ENCODE measurements around the gene LDB2. TPM values are rescaled to one million over a fixed set of nuclear protein-coding genes. Genes with fewer than 3 reads are reported as not detected.

The LDB2 gene
- total RNA-seq, 1 donor from 2014 or later: 33.3 TPM

- intact Hi-C loops (cut with DNase I): no loop called here
- DNase-seq (ENCODE audit: low spot score): no peak
These were observed 127.6 kb downstream of the LDB2 start for GRCh38 chr4:16770710-16771285.

DNA sequence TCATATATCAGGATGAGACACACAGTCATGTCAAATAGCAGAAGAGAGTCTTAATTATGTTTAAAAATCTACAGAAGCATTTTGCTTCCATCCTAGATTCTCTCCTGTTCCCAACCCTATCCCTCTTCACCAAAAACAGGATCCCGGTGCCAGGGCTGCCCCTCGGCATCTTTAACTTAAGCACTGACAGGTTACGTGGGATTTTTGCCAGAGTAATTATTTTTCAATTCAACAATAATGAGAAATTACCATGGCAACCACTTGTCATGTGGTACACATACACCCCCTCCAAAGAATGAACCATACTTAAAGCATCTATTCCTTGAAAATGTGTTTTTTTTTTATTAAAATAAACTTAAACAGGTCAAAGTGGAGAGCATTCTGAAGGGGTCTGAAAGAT lies 130.6 kb downstream of the LDB2 start:
- intact Hi-C loops (cut with DNase I): no loop called here

DNA sequence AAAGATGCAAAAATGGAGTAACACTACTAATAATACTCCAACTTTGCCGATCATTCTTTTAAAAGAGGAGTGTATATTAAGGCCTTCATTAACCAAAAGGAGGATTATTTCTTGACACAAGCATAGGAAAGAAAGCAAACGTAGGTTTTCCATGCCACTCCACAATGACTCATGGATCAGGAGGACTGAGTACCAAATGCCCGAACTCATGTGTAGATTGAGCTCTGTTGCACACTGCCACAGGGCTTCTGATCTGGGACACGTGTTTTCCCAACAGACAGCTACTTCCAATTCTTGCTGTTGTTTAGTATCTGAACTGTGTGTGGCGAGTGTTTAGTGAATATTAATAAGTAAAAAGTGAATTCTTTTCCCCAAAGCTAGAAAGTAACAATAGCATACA lies 131.2 kb downstream of the LDB2 start:
- intact Hi-C loops (cut with DNase I): no loop called here
- no peak for DNase-seq (ENCODE audit: low spot score)

More for the DNA sequence above, 130.6 kb downstream of the LDB2 start:
- DNase-seq (ENCODE audit: low spot score): no peak

GRCh38 chr4:16765546-16765945 lies 132.9 kb downstream of the LDB2 start:
- DNase-seq (ENCODE audit: low spot score): no peak
- intact Hi-C loops (cut with DNase I): no loop called here

DNA sequence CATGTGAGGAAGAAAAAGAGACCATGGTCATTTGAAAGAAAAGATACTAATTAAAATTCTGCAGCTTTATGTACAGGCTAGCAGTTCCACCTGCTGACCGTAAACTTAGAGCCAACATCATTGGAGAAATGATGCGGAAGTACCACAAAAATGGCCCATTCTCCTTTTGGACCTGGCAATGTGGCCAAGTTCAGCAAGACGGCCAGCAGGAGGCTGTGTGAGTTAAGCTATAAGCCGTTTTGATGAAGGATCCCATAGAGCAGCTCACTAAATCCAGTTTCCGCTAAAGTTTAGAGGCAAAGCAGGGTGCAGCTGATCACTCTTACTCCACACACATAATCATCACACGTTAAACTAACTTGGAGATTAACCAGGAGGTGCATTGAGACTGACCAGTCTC lies 133.8 kb downstream of the LDB2 start:
- intact Hi-C loops (cut with DNase I): no loop called here
- no peak for DNase-seq (ENCODE audit: low spot score)

DNA sequence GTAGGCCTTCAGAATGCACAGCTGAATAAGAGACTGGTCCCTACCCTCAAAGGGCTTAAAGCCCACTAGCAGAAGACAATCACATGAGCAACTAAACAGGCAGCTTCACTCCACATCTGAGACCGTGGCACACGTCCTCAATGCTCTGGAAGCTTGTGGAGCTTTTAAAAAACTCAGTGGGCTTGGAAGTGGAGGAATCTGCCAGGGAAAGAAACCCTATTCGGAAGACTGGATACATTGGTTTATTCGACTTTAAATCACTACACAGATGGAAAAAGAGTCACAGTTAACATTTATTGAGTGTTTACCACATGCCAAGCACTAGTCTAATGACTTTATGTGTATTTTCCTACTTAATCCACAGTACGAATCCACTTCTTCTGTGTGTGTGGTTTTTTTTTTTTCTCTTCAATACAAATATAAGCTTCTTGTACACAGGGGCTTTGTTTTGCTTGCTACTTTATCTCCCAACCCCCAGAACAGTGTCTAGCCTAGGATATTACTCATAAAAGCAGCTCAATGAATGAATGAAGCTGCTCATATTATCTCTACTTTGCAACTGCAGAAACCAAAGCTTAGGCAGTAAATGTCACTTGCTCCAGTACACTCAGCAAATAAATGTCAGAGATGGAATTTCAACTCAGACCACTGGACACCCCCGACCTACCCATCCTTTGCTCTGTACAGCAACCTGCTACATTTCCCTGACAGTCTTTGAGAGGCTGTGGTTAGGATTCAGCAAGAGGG lies 137.7 kb downstream of the LDB2 start:
- intact Hi-C loops (cut with DNase I): no loop called here
- no peak for DNase-seq (ENCODE audit: low spot score)

GRCh38 chr4:16759931-16760582 lies 138.4 kb downstream of the LDB2 start:
- intact Hi-C loops (cut with DNase I): no loop called here
- no peak for DNase-seq (ENCODE audit: low spot score)

DNA sequence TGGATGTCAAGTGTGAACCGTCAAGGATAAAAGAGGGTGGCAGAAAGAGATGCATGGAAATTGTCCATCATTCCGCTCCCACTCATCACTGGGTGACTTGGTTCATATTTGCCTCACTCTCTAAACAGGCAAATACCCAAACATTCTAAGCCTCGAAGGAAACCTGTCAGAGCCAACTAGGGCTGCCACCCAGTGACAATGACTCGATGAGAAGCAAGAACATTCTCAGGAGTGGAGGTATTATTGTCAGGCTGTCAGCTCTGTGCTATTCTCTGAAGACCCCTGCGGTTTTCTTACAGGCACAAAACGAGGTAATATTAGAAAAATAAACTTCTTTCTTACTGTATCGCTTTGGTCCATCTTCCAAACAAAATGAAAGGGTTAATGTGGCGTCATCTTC lies 139.6 kb downstream of the LDB2 start:
- intact Hi-C loops (cut with DNase I): no loop called here
- DNase-seq (ENCODE audit: low spot score): no peak

DNA sequence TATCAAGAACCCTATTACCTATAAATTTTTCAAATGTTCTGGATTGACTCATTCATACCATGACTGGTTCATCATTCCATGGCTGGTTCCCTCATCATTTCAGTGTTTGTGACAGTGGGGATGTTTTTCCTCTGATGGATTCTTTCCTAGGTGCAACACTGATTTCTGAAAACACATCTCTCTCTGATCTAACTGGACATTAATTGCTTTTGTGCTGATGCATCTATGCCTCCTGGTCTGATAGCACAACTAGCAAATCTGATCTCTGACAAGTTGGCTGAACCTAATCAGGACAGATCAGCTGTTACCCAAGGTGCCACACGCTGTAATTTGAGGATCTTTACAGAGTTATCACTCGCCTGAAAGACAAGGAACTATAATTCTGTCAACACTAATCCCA lies 140.2 kb downstream of the LDB2 start:
- no peak for DNase-seq (ENCODE audit: low spot score)
- intact Hi-C loops (cut with DNase I): no loop called here

- intact Hi-C loops (cut with DNase I): no loop called here
- no peak for DNase-seq (ENCODE audit: low spot score)
These were observed 141.3 kb downstream of the LDB2 start for GRCh38 chr4:16757080-16757521.

DNA sequence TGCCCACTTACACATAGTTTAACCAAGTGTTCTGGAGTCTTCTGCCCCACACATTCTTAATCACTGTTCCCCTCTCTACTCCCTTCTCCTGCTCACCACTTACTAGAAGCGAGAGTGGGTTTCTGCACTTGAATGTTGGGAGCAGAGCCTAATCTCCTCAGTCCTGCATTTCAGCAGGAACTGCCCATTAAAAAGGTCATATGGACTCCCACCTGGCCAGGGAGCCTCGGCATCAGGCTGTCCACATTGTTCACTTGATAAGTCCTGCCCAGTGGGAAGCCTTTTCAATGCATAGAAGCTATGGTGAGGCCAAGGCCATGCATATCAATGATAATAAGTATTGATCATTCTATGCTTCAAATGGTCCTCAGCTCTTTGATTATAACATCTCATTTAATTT lies 144.3 kb downstream of the LDB2 start:
- no peak for DNase-seq (ENCODE audit: low spot score)
- intact Hi-C loops (cut with DNase I): no loop called here

DNA sequence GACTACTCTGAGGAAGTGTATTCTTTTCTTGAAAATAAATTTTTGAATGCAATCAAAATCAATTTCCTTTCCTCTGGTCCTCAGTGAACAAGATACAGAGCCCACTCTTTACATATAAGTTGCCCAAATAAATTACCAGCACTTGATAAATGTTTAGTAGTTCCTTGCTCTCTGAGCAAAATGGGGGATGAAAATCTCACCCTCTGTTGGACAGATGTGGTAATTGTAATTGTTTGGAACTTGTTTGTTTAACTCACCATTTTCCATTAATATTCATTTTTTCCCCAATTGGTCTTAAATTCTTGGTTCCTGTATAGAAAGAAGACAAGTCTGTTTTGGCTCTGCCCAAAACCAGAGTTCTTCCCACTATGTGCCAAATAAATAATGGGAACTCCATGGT lies 146.3 kb downstream of the LDB2 start:
- no peak for DNase-seq (ENCODE audit: low spot score)
- intact Hi-C loops (cut with DNase I): no loop called here

- DNase-seq (ENCODE audit: low spot score): no peak
- intact Hi-C loops (cut with DNase I): no loop called here
These were observed 147.4 kb downstream of the LDB2 start for GRCh38 chr4:16750882-16751642.

DNA sequence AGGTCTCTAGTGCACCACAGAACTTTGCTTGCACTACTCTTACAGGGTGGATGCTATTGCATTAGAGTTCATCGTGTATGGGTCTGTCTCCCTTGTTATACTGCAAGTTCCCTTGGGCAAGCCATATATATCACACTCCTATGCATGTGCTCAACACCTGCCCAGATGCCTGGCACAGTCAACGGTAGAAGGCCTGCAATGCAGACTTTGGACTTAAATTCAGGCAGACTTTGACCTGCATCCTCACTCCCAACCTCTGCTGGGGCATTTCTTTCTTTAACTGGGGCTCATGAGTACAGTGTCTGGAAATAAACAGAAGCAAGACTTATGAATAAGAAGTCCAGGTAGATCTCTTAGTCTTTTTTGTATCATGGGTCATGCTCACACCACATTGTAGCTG lies 148.2 kb downstream of the LDB2 start:
- intact Hi-C loops (cut with DNase I): no loop called here
- DNase-seq (ENCODE audit: low spot score): no peak

DNA sequence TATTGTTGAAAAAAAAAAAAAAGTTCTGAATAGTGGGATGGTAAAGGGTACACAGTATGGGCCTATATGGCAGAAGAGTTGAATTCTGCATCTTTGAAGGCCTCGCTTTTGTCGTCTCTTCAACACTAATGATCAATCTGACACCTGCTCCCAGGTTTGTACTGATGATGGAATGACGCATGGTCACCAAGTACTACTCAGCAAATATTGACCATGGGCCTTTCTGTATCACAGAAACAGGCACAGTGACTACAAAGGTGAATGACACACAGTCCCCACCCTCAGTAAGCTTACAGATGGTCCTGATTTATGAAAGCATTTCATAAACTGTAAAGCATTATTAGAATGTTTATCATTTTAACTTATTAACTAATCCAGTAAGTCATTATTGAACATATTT lies 152.6 kb downstream of the LDB2 start:
- DNase-seq (ENCODE audit: low spot score): no peak
- intact Hi-C loops (cut with DNase I): no loop called here

GRCh38 chr4:16745009-16745635 lies 153.3 kb downstream of the LDB2 start:
- no peak for DNase-seq (ENCODE audit: low spot score)
- intact Hi-C loops (cut with DNase I): no loop called here

DNA sequence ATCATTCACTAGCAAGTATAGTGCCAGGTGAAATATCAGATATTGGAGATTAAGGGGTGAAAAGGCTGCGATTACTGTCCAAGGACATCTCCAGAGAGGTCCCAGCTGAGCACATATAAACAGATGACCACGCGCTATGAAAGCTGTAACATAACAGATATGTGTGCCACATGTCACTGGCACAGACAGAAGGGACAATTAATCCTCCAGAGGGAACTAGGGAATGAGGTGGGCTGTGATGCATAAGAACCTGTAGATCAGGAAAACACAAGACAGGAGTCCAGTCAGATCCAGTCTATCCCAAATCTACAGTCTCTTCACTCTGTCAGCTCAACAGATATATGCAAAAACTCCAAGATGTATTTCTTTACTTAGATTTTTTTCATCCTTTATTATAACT lies 157.2 kb downstream of the LDB2 start:
- no peak for DNase-seq (ENCODE audit: low spot score)
- intact Hi-C loops (cut with DNase I): no loop called here

GRCh38 chr4:16739997-16740624 lies 158.3 kb downstream of the LDB2 start:
- intact Hi-C loops (cut with DNase I): no loop called here

GRCh38 chr4:16738558-16738957 lies 159.9 kb downstream of the LDB2 start:
- DNase-seq (ENCODE audit: low spot score): no peak
- intact Hi-C loops (cut with DNase I): no loop called here

More at GRCh38 chr4:16739997-16740624, 158.3 kb downstream of the LDB2 start:
- no peak for DNase-seq (ENCODE audit: low spot score)

Data from cardiac septum (tissue), 1 donor.